BJ (cell line): ENCODE measurements around the gene LRMDA. TPM values are rescaled to one million over a fixed set of nuclear protein-coding genes. Genes with fewer than 3 reads are reported as not detected.

Experiments
- CTCF ChIA-PET: fragments of 350-600 bp; formaldehyde crosslinking; extraction: SDS; loops from one replicate; lab custom pipeline; 2021; ENCODE audit warnings: antibody characterized with exemption, inconsistent platforms; lab: Yijun Ruan, JAX
- POLR2A ChIA-PET: fragments of 300-600 bp; sonication (Branson Sonifier 250); formaldehyde crosslinking; extraction: SDS; loops from one replicate; lab custom pipeline; 2021; ENCODE audit warnings: antibody characterized with exemption; lab: Charles Lee
- DNase-seq: peaks from one replicate; pipeline ENCODE4 v3.0.0-alpha.2; 2011; ENCODE audit warnings: low read depth
- H3K27me3 ChIP-seq: 2 replicates; pipeline ENCODE4 v1.6.0; 2011; ENCODE audit warnings: low read length; ENCODE audit not compliant: control insufficient read depth, insufficient read depth
- H3K36me3 ChIP-seq: 2 replicates; pipeline ENCODE4 v1.5.1; 2011; ENCODE audit warnings: low read length; ENCODE audit not compliant: control insufficient read depth, insufficient read depth
- H3K4me3 ChIP-seq: 2 replicates; pipeline ENCODE4 v1.5.1; 2011; ENCODE audit warnings: low read depth, mild to moderate bottlenecking, control low read depth, low read length
- CTCF ChIP-seq: IDR thresholded peaks from 2 replicates; pipeline ENCODE4 v1.5.1; 2011; ENCODE audit warnings: low read depth, mild to moderate bottlenecking, control low read depth, inconsistent platforms, low read length, moderate library complexity; ENCODE audit not compliant: insufficient read depth
- polyA plus RNA-seq: library from polyadenylated mRNA; depleted of rRNA; stranded (reverse); fragments of >200 nt; gene quantifications from 2 replicates; pipeline ENCODE4 v1.2.3, GENCODE V29; 2011

The LRMDA gene
- polyA plus RNA-seq, 1 experiment: not detected

GRCh38 chr10:76303682-76304316 is 872.4 kb downstream of the LRMDA start:
- POLR2A ChIA-PET: no interaction called here
- Histone ChIP-seq H3K4me3 (no peak overlapping the region), H3K27me3 (no peaks in the 10 kb centered on the region), H3K36me3 (no peaks in the 10 kb centered on the region)
- CTCF ChIA-PET: interaction anchor here (0.6 to 2.3 kb wide), 13 partner anchors 9 to 903 kb away, joined by 3 to 10 read pairs (median 3); no protein-coding TSS in a partner anchor
- peak; percentile 61 for TF ChIP-seq CTCF
- no peak for DNase-seq

GRCh38 chr10:76305930-76306615 is 874.6 kb downstream of the LRMDA start:
- ChIA-PET POLR2A (no interaction called here), CTCF (interaction anchor here (0.9 to 1.9 kb wide), 7 partner anchors 9 to 244 kb away, joined by 3 to 4 read pairs (median 3); no protein-coding TSS in a partner anchor)
- no peak overlapping the region for H3K4me3 ChIP-seq
- H3K36me3 ChIP-seq: no peaks in the 10 kb centered on the region
- no peak for DNase-seq
- TF ChIP-seq CTCF: no peak
- no peaks in the 10 kb centered on the region for H3K27me3 ChIP-seq

- ChIA-PET POLR2A (interaction anchor here (0.6 kb wide), 1 partner anchor 121 kb away, joined by 3 read pairs; no protein-coding TSS in a partner anchor), CTCF (interaction anchor here (0.9 to 1.9 kb wide), 4 partner anchors 8 to 244 kb away, joined by 3 to 4 read pairs (median 4); no protein-coding TSS in a partner anchor)
- Histone ChIP-seq H3K4me3 (no peak overlapping the region), H3K36me3 (no peaks in the 10 kb centered on the region), H3K27me3 (no peaks in the 10 kb centered on the region)
- no peak for DNase-seq
- no peak for TF ChIP-seq CTCF
These were observed 875.4 kb downstream of the LRMDA start for GRCh38 chr10:76306856-76307255.

GRCh38 chr10:76309070-76309469 is 877.6 kb downstream of the LRMDA start:
- DNase-seq: no peak
- TF ChIP-seq CTCF: no peak
- CTCF ChIA-PET: interaction anchor here (0.6 kb wide), 1 partner anchor 33 kb away, joined by 3 read pairs; no protein-coding TSS in a partner anchor
- POLR2A ChIA-PET: no interaction called here
- Histone ChIP-seq H3K4me3 (no peak overlapping the region), H3K36me3 (no peaks in the 10 kb centered on the region), H3K27me3 (no peaks in the 10 kb centered on the region)
